GM12864 (cell line): Measurements from ENCODE around the gene ALOX5.

Source experiments
- DNase-seq: peaks from one replicate; pipeline ENCODE4 v3.0.0-alpha.2; 2011; ENCODE audit warnings: low read depth
- H3K4me3 ChIP-seq: 2 replicates; pipeline ENCODE4 v1.5.1; 2011; ENCODE audit warnings: mild to moderate bottlenecking, low read depth, low read length, control low read depth
- CTCF ChIP-seq: IDR thresholded peaks from 2 replicates; pipeline ENCODE4 v1.5.1; 2011; ENCODE audit warnings: low read depth, mild to moderate bottlenecking, moderate library complexity, low read length, control low read depth, inconsistent platforms; ENCODE audit errors: missing control alignments

Gene ALOX5

GRCh38 chr10:45418849-45419675 is 45.0 kb downstream of the ALOX5 start:
- TF ChIP-seq CTCF, result no peak
- peak; percentile 50 for DNase-seq
- H3K4me3 ChIP-seq, result peak overlapping the region; percentile 72

GRCh38 chr10:45419676-45420025 is 45.6 kb downstream of the ALOX5 start:
- H3K4me3 ChIP-seq, result peak overlapping the region; percentile 72
- no peak for TF ChIP-seq CTCF
- DNase-seq, result no peak

DNA sequence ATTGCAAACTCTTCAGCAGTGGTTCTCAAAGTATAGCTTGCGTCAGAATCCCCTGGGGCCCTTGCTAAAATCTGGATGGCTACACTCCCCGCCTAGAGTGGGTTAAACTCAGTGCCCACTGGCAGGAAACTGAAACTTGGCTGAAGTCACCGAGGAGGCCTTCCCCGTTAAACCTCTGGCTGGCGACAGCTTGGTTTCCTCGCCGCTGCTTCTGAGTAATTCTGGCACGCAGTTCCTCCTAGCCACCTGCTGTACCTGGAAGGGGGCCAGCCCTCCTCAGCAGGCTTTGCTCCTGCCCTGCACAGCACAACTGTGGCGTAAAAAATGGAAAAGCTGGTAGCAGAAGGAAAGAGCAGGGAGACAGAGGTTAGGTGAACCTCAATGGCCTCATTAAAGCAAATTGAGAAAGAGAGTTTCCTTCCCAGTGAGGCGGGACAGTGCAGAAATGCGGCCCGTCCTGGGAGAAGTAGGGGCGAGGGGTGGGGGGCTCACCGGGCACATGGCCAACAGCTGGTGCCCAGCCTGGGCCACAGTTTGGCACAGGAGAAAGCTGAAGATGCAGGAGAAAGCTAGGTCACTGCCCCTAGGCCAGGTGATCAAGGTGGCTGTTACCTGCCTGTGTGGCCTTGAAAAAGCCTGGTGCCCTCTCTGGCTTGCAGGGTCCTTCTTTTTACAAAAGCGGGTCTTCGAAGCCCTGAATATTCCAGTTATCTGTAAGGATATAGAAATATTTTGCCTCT is 46.6 kb downstream of the ALOX5 start:
- no peak for TF ChIP-seq CTCF
- H3K4me3 ChIP-seq, result peak overlapping the region; percentile 2; the same call in 1 of the 2 replicates
- peak; percentile 77 for DNase-seq

- no peak for TF ChIP-seq CTCF
- H3K4me3 ChIP-seq, result no peak overlapping the region
- DNase-seq, result no peak
Observed at GRCh38 chr10:45421221-45422097, 47.4 kb downstream of the ALOX5 start.

DNA sequence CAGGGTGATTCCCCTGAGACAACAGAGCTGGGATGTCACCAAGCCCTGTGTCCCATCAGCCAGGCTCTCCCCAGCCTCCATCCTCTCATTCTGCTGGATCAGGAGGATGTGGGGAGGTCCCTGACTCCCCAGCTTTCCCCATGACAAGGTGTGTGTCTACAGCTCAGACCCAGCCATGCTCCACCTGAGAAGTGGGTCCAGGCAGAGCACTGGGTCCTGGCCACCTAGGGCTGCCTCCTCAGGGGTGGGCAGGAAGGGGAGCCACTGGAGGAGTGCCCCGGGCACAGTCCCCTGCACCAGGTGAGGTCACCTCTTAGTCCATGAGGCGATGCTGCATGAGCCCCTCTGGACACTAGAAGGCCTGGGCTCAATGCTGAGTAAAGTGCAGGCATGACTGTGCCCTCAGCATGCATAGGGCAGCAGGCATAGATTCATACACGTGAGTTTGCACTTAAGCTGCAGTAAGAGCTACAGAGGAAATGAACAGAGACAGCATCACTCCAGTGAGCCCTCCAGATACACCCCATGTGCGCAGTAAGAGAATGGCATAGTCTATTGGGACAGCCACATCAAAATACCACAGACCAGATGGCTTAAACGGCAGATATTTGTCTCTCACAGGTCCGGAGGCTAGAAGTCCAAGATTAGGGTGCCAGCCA is 48.3 kb downstream of the ALOX5 start:
- no peak overlapping the region for H3K4me3 ChIP-seq
- TF ChIP-seq CTCF, result no peak
- no peak for DNase-seq

DNA sequence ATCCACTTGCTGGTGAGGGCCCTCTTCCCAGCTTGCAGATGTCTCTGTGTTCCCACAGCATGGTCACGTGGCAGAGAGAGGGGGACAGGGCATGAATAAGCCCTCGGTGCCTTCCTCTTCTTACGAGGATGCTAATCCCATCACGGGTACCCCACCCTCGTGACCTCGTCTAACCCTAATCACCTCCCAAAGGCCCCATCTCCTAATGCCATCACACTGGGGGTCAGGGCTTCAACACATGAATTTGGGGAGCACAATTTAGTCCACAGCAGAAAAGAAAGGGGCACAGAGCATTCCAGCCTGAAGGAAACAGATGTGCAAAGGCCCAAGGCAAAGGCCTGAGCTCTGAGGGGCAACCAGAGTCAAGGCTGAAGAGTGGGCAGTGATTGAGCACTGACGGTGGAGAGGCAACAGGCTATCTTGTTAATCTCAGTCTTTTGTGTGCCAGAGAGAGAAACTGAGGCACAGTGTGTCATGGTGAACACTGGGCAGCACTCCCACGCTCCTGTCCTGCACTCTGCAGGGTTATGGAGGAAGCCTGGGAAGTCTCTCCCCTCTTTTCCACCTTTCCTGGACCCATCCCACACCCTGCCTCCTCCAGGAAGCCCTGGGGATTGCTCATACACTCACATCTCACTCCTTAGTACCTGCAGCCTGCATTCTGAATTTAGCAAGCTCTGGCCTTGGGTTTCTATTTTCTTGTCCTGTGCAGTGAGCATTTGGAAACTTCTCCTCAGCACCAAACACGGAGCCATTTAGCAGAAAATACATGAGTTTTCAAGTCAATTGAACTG is 49.0 kb downstream of the ALOX5 start:
- DNase-seq, result no peak
- no peak for TF ChIP-seq CTCF
- no peak overlapping the region for H3K4me3 ChIP-seq
